Smooth muscle cell (in vitro differentiated cells): ENCODE measurements around the gene PRRC2B. TPM values are rescaled to one million over a fixed set of nuclear protein-coding genes. Genes with fewer than 3 reads are reported as not detected.

Experiments used
- DNase-seq: peaks from one replicate; lab custom pipeline; 2025; ENCODE audit not compliant: unreplicated experiment; lab: John Stamatoyannopoulos, UW
- H2AFZ ChIP-seq: fragments of 200-600 bp; sonication (generic); 2 replicates; pipeline ENCODE4 v1.6.0; 2016; ENCODE audit warnings: antibody characterized with exemption, low read depth, mild to moderate bottlenecking
- H3F3A ChIP-seq: fragments of 200-600 bp; sonication (generic); 2 replicates; pipeline ENCODE4 v1.6.0; 2017; ENCODE audit warnings: antibody characterized with exemption, low read depth
- H3K27ac ChIP-seq: fragments of 200-600 bp; sonication (generic); 2 replicates; pipeline ENCODE4 v1.5.1; 2016; ENCODE audit warnings: low read depth, mild to moderate bottlenecking
- H3K27me3 ChIP-seq: fragments of 200-600 bp; sonication (generic); 2 replicates; pipeline ENCODE4 v1.6.1; 2016; ENCODE audit warnings: low read depth, mild to moderate bottlenecking
- H3K36me3 ChIP-seq: fragments of 200-600 bp; sonication (generic); 2 replicates; pipeline ENCODE4 v1.5.1; 2016; ENCODE audit warnings: low read depth
- H3K4me1 ChIP-seq: fragments of 200-600 bp; sonication (generic); 2 replicates; pipeline ENCODE4 v1.5.1; 2016; ENCODE audit warnings: low read depth
- H3K4me2 ChIP-seq: fragments of 200-600 bp; sonication (generic); 2 replicates; pipeline ENCODE4 v1.6.0; 2016; ENCODE audit warnings: mild to moderate bottlenecking
- H3K4me3 ChIP-seq: fragments of 200-600 bp; sonication (generic); 2 replicates; pipeline ENCODE4 v1.5.1; 2016; ENCODE audit warnings: mild to moderate bottlenecking
- H3K79me2 ChIP-seq: fragments of 200-600 bp; sonication (generic); 2 replicates; pipeline ENCODE4 v1.6.0; 2016; ENCODE audit warnings: low read depth, mild to moderate bottlenecking
- H3K9ac ChIP-seq: fragments of 200-600 bp; sonication (generic); 2 replicates; pipeline ENCODE4 v1.6.0; 2016; ENCODE audit warnings: low read depth
- H3K9me3 ChIP-seq: fragments of 200-600 bp; sonication (generic); replicated peaks from 2 replicates; pipeline ENCODE4 v1.5.1; 2016; ENCODE audit warnings: low read depth
- H4K20me1 ChIP-seq: fragments of 200-600 bp; sonication (generic); 2 replicates; pipeline ENCODE4 v1.6.0; 2016; ENCODE audit warnings: low read depth
- WGBS: methylation state at CpG from one replicate; pipeline ENCODE4 v1.1.7; 2016; ENCODE audit warnings: low lambda C conversion rate; 5-methylcytosine and 5-hydroxymethylcytosine counted together
- polyA plus RNA-seq: library from polyadenylated mRNA; unstranded; fragments of >200 nt; fragmentation: Nextera tagmentation; extraction: Ambion mirVana; gene quantifications from 2 replicates; pipeline ENCODE4 v1.2.1, GENCODE V29; 2016
- total RNA-seq: library from RNA; depleted of rRNA; stranded (reverse); fragments of >200 nt; gene quantifications from 2 replicates; pipeline ENCODE4 v1.2.3, GENCODE V29; 2014
- TF ChIP-seq, protein P1 (sequence below): fragments of 200-600 bp; sonication (generic); IDR thresholded peaks from 2 replicates; pipeline ENCODE4 v1.5.1; 2017; ENCODE audit warnings: borderline replicate concordance, mild to moderate bottlenecking, antibody characterized with exemption; ENCODE audit not compliant: insufficient read depth, poor library complexity, severe bottlenecking

The PRRC2B gene
- total and polyA plus RNA-seq, 2 experiments from 2014 or later: 38.6 to 97.2 TPM

DNA sequence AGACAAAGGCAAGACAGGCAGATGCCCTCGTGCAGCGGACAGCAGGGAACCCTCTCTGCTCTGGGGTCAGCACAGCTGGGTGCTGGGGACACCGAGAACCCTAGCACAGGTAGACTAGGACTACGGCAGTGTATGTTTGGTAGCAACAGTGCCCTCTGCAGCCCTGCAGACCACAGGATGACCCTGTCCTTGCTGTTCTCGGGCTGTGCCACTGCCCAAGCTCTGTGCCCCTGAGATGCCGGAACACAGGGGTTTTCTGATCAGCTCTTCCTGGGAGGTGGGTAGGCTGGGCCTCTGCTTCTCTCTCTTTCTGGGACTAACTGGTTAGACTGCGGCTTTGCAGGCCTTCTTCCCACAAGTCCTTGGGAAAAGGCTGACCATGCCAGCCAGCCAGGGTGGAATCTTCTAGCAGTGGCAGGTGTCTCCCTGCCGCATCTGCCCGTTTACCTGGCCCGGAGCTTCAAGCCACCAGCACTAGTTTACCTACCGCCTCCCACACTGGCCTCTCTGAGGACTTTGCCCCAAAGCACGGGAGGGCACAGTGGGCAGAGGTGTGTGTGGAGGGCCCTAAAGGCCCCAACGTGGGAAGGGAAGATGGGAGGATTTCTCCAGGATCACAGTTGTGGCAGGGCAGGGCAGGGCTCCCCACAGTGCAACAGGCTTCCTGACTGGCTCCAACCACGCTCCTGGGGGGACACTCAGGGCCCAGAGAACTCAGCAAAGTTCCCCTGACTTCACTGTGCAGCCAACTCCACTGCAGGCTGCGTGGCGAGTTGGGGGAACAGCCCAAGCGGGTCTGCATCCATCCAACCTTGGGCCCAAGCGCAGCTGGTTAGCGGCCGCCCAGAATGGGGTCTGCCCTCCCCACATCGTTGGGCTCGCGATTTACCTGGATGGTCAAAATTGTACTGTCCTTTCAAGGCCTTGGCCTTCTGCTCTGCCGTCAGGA, 136.0 kb downstream of the PRRC2B start:
- Histone ChIP-seq H3K79me2 (peaks cover 6% of the 10 kb centered on the region), H3K27me3 (no peaks in the 10 kb centered on the region), H3K4me1 (peaks cover 6% of the 10 kb centered on the region), H3K9me3 (no peaks in the 10 kb centered on the region), H4K20me1 (no peaks in the 10 kb centered on the region), H3K4me2 (peak overlapping the region; percentile 99), H3K9ac (peak overlapping the region; percentile 82), H2AFZ (no peak overlapping the region), H3K4me3 (peak overlapping the region; percentile 98), H3F3A (peaks cover 3% of the 10 kb centered on the region), H3K27ac (no peak overlapping the region), H3K36me3 (no peaks in the 10 kb centered on the region)
- TF ChIP-seq, protein P1, sequence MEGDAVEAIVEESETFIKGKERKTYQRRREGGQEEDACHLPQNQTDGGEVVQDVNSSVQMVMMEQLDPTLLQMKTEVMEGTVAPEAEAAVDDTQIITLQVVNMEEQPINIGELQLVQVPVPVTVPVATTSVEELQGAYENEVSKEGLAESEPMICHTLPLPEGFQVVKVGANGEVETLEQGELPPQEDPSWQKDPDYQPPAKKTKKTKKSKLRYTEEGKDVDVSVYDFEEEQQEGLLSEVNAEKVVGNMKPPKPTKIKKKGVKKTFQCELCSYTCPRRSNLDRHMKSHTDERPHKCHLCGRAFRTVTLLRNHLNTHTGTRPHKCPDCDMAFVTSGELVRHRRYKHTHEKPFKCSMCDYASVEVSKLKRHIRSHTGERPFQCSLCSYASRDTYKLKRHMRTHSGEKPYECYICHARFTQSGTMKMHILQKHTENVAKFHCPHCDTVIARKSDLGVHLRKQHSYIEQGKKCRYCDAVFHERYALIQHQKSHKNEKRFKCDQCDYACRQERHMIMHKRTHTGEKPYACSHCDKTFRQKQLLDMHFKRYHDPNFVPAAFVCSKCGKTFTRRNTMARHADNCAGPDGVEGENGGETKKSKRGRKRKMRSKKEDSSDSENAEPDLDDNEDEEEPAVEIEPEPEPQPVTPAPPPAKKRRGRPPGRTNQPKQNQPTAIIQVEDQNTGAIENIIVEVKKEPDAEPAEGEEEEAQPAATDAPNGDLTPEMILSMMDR: no peak
- no peak for DNase-seq
- 76% methylated on average over 24 of the region's 24 CpGs for WGBS

DNA sequence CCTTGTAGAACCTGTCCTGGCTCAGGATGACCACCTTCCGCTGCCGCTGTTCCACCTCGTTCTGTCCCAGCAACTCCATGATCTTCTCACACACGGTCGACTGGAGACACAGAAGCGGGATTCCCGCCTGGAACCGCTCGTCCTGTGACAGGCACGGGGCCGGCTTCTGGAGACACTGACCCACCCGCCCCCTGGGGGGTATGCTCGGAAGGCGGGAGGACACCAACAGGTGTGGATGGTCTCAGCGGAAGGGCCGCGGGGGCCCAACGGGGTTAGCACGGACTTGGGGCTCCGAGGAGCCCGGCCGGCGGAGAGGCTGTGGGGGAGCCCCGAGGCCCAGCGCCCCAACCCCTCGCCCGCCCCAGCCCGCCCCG, 136.6 kb downstream of the PRRC2B start:
- Histone ChIP-seq H3K27me3 (no peaks in the 10 kb centered on the region), H3K4me2 (peak overlapping the region; percentile 99), H2AFZ (peak overlapping the region; percentile 79), H3K4me1 (peaks cover 6% of the 10 kb centered on the region), H3K27ac (no peak overlapping the region), H3K36me3 (no peaks in the 10 kb centered on the region), H3K4me3 (peak overlapping the region; percentile 98), H3K9me3 (no peaks in the 10 kb centered on the region), H3K79me2 (peaks cover 6% of the 10 kb centered on the region), H4K20me1 (no peaks in the 10 kb centered on the region), H3K9ac (peak overlapping the region; percentile 82), H3F3A (no peaks in the 10 kb centered on the region)
- TF ChIP-seq, protein P1: peak; percentile 17
- 5% methylated on average over 22 of the region's 29 CpGs for WGBS
- DNase-seq: peak; percentile 10

DNA sequence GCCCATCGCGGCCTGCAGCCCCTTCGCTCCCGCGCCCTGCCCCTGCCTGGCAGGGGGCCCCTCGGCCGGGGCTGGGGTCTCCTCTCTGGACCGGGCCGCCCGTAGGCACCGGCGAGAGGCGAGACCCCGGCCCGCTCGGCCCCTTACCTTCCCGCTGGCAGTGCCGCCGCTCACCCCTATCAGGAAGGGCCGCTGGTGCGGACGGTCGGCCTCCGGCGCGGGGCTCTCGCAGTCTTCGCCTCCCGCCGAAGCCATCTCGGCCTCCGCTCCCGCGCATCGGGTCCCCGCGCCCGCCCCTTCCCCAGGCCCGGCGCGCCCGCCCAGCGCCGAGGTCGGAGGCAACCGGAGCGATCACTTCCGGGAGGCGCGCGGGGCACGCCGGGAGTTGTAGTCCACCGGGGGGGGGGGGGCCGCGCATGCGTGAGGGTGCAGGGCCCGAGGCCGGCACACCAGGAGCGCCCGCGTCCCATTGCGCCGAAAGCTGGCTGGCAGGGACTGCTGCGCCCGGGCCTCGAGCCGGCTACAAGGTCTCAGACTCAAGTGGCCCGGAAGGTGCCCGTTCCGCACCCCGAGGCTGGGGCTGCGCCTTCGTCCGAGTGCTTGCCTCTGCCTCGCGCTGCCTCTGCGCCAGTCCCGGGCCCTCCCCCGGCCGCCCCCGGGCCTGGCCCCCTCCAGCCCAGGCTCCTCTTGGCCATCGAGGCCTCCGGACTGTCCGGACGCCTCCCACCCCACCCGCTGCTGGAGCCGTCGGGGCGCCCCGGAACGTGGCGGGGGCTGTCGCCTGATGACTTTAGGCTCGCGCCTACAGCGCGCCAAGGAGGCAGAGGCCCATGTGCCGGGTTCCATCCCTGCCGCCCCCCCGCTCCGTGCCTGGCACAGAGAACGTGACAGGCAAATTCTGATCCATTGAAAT, 137.3 kb downstream of the PRRC2B start, which contains the start of gene UCK1:
UCK1 (minus strand) TSS at position 344 of the 913 bp plus-strand sequence; CDS start at position 255, 89 bp downstream.
- 63% methylated on average over 13 of the region's 103 CpGs for WGBS
- TF ChIP-seq, protein P1: no peak
- peak within 1 kb of the TSS; percentile 82 for H3K9ac ChIP-seq
- DNase-seq: peak; percentile 48
- H3K4me3 ChIP-seq: peak within 1 kb of the TSS; percentile 98
- peak within 1 kb of the TSS; percentile 79 for H2AFZ ChIP-seq
- H3K79me2 ChIP-seq: peaks cover 6% of the 10 kb centered on the region
- no peaks in the 10 kb centered on the region for H3K36me3 ChIP-seq
- no peak within 1 kb of the TSS for H3K27ac ChIP-seq
- H3K27me3 ChIP-seq: no peaks in the 10 kb centered on the region
- peaks cover 6% of the 10 kb centered on the region for H3K4me1 ChIP-seq
- H3K4me2 ChIP-seq: peak within 1 kb of the TSS; percentile 99
- H3F3A ChIP-seq: no peaks in the 10 kb centered on the region
- H4K20me1 ChIP-seq: no peaks in the 10 kb centered on the region
- H3K9me3 ChIP-seq: no peaks in the 10 kb centered on the region
